ENCODE data around the gene CDC14A.

The CDC14A gene

DNA sequence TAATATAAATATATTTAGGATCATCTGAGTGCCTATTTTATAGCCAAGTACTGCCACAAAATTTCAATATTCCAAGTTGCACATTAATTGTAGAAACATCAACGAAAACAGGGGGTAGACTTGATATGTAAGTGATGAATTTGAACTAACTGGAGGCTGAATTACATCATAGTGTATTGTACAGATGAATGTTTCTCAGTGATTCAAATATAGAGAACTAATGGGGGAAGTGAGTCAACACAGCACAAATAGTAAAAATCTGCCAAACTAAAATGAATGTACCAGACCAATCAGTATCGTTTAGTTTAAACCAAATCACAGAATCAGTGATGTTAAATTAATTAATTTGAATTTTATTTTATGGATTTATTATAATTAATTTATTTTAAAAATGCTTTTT lies 43.5 kb upstream of the CDC14A start:
- TF ChIP-seq, protein P1, sequence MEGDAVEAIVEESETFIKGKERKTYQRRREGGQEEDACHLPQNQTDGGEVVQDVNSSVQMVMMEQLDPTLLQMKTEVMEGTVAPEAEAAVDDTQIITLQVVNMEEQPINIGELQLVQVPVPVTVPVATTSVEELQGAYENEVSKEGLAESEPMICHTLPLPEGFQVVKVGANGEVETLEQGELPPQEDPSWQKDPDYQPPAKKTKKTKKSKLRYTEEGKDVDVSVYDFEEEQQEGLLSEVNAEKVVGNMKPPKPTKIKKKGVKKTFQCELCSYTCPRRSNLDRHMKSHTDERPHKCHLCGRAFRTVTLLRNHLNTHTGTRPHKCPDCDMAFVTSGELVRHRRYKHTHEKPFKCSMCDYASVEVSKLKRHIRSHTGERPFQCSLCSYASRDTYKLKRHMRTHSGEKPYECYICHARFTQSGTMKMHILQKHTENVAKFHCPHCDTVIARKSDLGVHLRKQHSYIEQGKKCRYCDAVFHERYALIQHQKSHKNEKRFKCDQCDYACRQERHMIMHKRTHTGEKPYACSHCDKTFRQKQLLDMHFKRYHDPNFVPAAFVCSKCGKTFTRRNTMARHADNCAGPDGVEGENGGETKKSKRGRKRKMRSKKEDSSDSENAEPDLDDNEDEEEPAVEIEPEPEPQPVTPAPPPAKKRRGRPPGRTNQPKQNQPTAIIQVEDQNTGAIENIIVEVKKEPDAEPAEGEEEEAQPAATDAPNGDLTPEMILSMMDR (IDR thresholded peaks at IDR 0.05; ENCODE audit: low read depth, low read length, missing control alignments), result no peak
- H3K4me3 ChIP-seq (replicated peaks; ENCODE audit: low read depth, low read length), result no peak overlapping the region
- no peak for DNase-seq (ENCODE audit: extremely low read depth, low read depth)

DNA sequence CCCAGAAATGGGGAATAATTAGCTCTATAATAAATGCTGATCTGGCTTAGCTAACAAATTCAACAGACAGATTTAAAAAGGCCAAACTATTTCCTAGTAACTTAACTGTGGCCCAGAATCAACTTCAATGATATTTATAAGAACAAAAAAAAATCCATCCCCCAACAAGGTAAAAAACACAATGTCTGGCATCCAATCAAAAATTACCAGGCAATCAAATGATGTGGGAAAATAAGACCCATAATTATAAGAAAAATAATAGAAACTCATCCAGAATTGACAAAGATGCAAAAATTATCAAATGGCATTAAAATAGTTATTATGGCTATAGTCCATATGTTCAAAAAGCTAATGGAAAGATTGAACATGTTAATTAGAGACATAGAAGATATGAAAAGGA lies 42.4 kb upstream of the CDC14A start:
- TF ChIP-seq, protein P1 (IDR thresholded peaks at IDR 0.05; ENCODE audit: low read depth, low read length, missing control alignments), result no peak
- H3K4me3 ChIP-seq (replicated peaks; ENCODE audit: low read depth, low read length), result no peak overlapping the region
- no peak for DNase-seq (ENCODE audit: extremely low read depth, low read depth)

DNA sequence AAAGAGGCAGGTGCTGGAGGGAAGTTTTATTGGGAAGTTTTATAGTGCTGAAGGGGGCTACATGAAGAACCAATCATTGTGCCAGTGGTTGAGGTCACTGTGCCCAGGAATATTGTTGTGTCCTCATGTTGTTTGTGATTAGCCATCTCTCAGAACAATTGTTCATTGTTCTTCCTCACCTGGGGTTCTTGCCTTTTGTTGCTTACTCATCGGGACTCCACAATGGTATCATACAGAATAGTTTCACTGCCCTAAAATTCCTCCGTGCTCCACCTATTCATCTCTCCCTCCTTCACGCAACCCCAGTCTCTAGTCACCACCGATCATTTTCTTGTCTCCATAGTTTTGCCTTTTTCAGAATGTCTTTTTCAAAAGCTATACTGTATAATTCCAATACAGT lies 38.9 kb upstream of the CDC14A start:
- DNase-seq (ENCODE audit: extremely low read depth, low read depth), result no peak
- no peak overlapping the region for H3K4me3 ChIP-seq (replicated peaks; ENCODE audit: low read depth, low read length)
- TF ChIP-seq, protein P1 (IDR thresholded peaks at IDR 0.05; ENCODE audit: low read depth, low read length, missing control alignments), result no peak

DNA sequence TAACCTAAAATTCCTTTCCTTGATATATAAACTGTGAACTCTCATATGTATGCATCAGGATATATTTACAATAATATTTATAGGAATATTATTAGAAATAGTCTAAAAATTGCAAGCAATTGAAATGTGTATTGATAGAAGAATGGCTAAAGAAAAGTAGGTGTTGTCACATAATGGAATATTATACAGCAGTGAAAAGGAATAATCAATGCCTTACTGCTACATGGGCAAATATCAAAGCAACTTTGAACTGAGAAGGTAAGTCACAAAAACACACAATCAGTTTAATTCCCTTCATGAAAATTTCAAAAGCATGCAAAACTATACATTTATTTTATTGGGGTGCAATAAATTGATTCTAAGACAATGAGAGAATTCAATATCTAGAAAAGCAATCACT lies 35.7 kb upstream of the CDC14A start:
- H3K4me3 ChIP-seq (replicated peaks; ENCODE audit: low read depth, low read length), result no peak overlapping the region
- TF ChIP-seq, protein P1 (IDR thresholded peaks at IDR 0.05; ENCODE audit: low read depth, low read length, missing control alignments), result no peak
- DNase-seq (ENCODE audit: extremely low read depth, low read depth), result no peak

DNA sequence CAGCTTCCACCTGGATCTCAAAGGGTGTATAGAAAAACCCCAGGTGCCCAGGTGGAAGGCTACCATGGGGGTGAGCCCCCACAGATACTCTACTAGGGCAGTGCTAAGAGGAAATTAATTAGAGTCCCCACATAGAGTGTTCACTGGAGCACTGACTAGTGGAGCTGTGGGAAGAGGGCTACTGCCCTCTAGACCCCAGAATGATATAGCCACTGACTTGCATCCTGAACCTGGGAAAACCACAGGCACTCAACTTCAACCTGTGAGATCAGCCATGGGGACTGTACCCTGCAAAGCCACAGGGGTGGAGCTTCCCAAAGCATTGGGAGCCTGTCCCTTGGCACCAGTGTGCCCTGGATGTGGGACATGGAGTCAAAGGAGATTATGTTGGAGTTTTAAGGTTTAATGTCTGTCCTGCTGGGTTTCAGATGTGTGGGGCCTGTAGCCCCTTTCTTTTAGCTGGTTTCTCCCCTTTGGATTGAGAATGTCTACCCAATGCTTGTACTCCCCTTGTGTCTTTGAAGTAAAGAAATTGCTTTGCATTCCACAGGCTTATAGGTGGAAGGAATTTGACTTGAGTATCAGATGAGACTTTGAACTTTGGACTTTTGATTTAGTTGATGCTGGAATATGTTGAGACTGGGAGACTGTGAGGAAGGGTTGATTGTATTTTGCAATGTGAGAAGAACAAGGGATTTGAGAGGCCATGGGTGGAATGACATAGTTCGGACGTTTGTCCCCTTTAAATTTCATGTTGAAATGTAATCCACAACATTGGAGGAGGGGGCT lies 31.8 kb upstream of the CDC14A start:
- TF ChIP-seq, protein P1 (IDR thresholded peaks at IDR 0.05; ENCODE audit: low read depth, low read length, missing control alignments), result no peak
- DNase-seq (ENCODE audit: extremely low read depth, low read depth), result no peak
- no peak overlapping the region for H3K4me3 ChIP-seq (replicated peaks; ENCODE audit: low read depth, low read length)

DNA sequence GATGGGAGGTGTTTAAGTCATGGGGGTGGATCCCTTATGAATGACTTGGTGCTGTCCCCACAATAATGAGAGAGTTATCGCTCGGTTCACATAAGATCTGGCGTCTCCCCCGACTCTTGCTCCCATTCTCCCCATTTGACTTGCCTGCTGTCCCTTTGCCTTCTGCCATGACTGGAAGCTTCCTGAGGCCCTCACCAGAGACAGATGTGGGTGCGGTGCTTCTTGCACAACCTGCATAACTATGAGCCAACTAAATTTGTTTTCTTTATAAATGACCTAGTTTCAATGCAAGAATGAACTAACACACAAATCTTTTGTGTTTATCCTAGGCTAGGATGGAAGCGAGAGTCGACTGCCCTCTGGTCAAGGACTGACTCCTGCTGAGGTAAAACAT lies 31.2 kb upstream of the CDC14A start:
- H3K4me3 ChIP-seq (replicated peaks; ENCODE audit: low read depth, low read length), result no peak overlapping the region
- TF ChIP-seq, protein P1 (IDR thresholded peaks at IDR 0.05; ENCODE audit: low read depth, low read length, missing control alignments), result no peak
- no peak for DNase-seq (ENCODE audit: extremely low read depth, low read depth)

DNA sequence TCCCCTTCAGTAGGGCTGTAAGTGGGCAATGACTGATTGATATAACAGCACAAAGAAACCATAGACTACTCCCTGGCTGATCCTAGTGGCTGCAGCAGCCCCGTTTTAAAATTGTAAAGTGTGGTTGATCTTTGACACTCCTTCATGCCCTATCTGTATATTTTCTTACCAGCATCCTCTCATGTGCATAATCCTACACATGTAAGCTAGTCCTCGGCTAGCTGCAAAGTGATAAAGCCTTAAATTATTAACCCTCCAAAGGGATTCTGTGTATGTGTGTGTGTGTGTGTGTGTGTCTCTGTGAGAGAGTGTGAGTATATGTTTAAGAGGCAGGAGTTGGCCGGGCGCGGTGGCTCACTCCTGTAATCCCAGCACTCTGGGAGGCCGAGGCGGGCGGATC lies 30.8 kb upstream of the CDC14A start:
- TF ChIP-seq, protein P1 (IDR thresholded peaks at IDR 0.05; ENCODE audit: low read depth, low read length, missing control alignments), result no peak
- DNase-seq (ENCODE audit: extremely low read depth, low read depth), result no peak
- no peak overlapping the region for H3K4me3 ChIP-seq (replicated peaks; ENCODE audit: low read depth, low read length)

Data from HFF-Myc (cell line).